Ishikawa (cell line): ENCODE measurements around the gene ABCE1.

Experiments used
- CEBPB ChIP-seq: IDR thresholded peaks from 2 replicates; pipeline ENCODE4 v1.6.1; 2012
- CREB1 ChIP-seq: IDR thresholded peaks from 2 replicates; pipeline ENCODE4 v1.6.1; 2012; ENCODE audit warnings: low read depth
- EGR1 ChIP-seq: IDR thresholded peaks from 2 replicates; pipeline ENCODE4 v1.6.1; 2012
- EP300 ChIP-seq: IDR thresholded peaks from 2 replicates; pipeline ENCODE4 v1.6.1; 2012; ENCODE audit warnings: borderline replicate concordance
- FOXM1 ChIP-seq: IDR thresholded peaks from 2 replicates; pipeline ENCODE4 v1.6.1; 2012; ENCODE audit warnings: low read depth, borderline replicate concordance
- MAX ChIP-seq: IDR thresholded peaks from 2 replicates; pipeline ENCODE4 v1.6.1; 2012
- NFIC ChIP-seq: IDR thresholded peaks from 2 replicates; pipeline ENCODE4 v1.6.1; 2012
- RAD21 ChIP-seq: IDR thresholded peaks from 2 replicates; pipeline ENCODE4 v1.6.1; 2012; ENCODE audit warnings: low read depth
- REST ChIP-seq: IDR thresholded peaks from 2 replicates; pipeline ENCODE4 v1.6.1; 2012; ENCODE audit warnings: low read depth, mild to moderate bottlenecking
- TAF1 ChIP-seq: IDR thresholded peaks from 2 replicates; pipeline ENCODE4 v1.6.1; 2012; ENCODE audit warnings: low read depth, mild to moderate bottlenecking
- TEAD4 ChIP-seq: IDR thresholded peaks from 2 replicates; pipeline ENCODE4 v1.6.1; 2012
- USF1 ChIP-seq: IDR thresholded peaks from 2 replicates; pipeline ENCODE4 v1.6.1; 2012
- YY1 ChIP-seq: IDR thresholded peaks from 2 replicates; pipeline ENCODE4 v1.6.1; 2012; ENCODE audit warnings: low read depth

GRCh38 chr4:145168581-145169187 lies 70.6 kb downstream of the ABCE1 start:
- no peak for TF ChIP-seq EP300
- no peak for TF ChIP-seq RAD21
- TF ChIP-seq TAF1 = no peak
- no peak for TF ChIP-seq CEBPB
- TF ChIP-seq CREB1 = no peak
- TF ChIP-seq YY1 = no peak
- TF ChIP-seq REST = no peak
- TF ChIP-seq NFIC = no peak
- no peak for TF ChIP-seq FOXM1
- TF ChIP-seq USF1 = no peak
- TF ChIP-seq TEAD4 = no peak
- no peak for TF ChIP-seq EGR1
- TF ChIP-seq MAX = no peak
